GM18498 (cell line): ENCODE measurements around the gene SRGAP2B.
"Not testable (repeated sequence)": the region's sequence is repeated elsewhere in the genome, so short reads cannot be mapped to it uniquely, and the experiment has no call there.

Experiments used
- ATAC-seq: cut with Tn5 transposase; IDR thresholded peaks from one replicate; pipeline ENCODE4 v1.9.1; 2021; ENCODE audit warnings: mild to moderate bottlenecking, moderate library complexity; ENCODE audit not compliant: unreplicated experiment

Gene SRGAP2B

DNA sequence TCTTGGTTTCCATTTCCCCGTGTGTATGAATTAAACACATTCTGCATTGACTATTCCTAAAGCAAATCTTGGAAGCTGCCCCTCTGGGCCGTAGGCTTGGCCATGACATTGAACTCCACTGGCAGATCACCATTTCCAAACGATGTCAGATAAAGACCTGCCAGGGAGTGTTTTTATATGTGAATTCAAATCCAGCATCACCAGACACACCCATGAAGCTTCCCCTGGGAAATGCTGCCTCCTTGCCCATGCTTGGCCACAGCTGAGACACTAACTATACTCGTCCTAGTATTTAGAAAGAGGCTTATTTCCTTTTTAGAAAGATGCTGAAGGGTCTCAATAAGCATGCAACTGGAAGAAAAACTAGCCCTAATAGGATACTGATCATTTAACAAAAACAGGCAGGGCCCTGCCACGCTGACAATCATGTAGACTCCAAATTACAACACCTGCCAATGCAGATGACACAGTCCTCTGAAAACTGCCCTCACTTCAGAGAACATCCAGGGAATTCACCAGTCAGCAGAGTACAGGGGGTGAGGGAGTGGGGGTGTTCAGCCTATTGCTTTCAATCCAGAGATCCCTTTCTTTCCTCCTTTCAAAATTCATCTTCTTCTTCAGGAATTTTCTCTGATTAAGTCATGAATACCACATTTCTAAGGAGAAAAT, 94.9 kb downstream of the SRGAP2B start:
- ATAC-seq, result not testable (repeated sequence)

DNA sequence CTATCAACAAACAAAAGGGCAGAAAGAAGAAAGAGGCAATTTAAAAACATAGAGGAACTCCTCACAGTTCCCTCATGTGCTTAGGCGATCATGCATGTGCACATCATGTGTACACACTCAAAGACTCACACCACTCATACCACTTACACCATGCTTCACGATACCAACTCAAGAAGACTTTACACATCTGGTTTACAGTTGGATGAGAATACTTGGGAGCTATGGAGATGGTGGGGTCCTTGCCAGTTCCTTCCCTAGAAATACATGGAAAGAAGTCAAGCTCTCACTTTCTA, 96.2 kb downstream of the SRGAP2B start:
- not testable (repeated sequence) for ATAC-seq

DNA sequence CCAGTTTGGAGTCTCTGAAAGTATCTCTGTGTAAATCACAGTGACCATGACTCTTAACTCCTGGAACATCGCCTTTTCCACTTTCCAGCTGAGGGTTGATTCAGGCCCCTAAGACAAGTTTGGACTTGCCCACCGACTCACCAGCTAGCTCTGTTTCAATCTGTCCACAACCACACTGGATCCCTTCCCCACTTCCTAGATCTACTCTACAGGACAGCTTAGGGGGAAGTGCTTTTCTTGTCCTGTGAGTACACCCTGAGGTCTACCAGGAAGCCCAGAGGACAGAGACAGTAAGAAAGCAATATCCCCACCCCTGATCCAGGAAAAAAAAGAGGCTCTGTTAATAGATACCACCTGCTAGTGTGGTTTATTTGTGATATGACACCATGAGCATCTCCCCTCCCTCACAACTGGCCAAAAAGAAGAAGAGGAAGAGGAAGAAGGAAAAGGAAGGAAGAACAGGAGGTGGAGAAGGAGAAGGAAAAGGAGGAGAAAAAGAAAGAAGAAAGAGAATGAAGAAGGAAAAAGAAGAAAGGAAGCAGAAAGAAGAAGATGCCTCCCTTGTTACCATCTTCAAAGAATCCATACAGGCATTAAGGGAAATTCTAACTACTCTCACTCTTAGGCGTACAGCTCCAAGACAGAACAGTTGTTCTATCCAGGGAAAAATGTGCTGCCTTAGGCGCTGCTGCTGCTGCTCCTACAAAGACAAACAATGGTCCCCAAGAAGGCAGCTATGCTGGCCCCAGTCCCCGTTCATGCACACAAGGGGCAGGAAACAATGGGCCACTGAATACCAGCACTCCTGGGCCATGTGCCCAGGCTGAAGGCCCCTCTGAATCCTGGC, 96.8 kb downstream of the SRGAP2B start:
- ATAC-seq, result not testable (repeated sequence)

DNA sequence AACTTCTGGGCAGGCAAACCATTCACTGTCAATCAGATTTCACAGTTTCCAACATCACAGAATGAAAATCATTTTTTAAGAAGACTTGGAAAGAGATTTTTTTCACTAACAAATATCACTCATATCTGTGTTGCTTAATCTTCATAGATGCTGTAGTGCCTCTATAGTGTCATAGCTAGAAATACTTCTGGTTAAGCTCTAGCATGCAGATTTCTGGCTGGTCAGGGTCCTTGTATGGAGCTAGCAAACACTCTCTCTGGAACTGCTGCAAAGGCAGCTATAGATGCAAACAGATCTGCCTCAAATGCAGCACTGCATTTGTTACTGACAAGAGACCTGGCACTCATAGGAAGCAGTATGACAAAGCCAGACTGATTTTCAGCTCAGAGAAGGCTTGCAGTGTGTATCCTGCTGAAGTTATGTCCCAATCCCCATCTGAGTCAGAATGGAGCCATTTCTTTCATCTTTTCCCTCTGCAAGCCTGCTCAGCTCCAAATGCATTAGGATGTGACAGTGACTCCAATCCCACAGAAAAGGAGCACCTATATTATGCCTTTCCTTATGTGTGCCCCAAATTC, 99.2 kb downstream of the SRGAP2B start:
- not testable (repeated sequence) for ATAC-seq

DNA sequence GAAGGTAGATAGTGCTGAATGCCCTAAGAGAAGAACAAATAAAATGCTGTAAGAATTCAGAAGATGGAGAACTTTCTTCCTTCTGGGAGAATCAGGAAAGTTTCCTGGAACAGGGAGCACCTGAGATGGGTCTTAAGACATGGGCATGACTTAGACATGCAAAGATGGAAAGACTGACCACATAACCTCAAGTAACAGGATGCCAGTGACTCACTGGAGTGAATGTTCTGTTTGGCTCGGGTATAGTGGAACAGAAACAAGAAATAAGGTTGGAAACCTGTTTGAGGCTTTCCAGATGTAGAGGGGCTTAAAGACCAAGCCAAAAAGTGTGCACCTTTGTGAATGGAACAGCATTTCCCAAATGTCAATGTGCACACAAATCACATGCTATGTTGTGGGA, 102.2 kb downstream of the SRGAP2B start:
- ATAC-seq, result not testable (repeated sequence)

DNA sequence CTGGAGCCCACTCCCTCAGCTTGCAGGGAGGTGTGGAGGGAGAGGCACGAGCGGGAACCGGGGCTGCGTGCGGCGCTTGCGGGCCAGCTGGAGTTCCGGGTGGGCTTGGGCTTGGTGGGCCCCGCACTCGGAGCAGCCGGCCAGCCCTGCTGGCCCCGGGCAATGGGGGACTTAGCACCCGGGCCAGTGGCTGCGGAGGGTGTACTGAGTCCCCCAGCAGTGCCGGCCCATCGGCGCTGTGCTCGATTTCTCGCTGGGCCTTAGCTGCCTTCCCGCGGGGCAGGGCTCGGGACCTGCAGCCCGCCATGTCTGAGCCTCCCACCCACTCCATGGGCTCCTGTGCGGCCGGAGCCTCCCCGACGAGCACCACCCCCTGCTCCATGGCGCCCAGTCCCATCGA, 104.5 kb downstream of the SRGAP2B start:
- ATAC-seq, result not testable (repeated sequence)

DNA sequence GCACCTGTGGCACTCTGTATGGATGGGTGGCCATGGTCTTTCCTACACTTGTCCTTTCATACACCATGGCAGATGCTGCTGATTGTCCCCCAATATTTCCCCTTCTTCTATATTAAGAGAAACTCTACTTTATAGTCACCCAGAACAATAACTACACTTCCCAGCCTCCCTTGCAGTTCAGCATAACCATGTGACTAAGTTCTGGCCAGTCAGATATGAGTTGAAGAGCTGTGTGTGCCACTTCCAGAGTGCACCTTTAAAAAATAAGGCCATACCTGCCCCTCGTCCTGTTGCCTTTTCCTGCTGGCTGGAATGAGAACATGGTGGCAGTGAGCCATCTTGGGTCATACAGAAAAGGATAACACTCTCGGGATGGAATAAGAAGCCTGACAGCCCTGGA, 108.0 kb downstream of the SRGAP2B start:
- ATAC-seq, result not testable (repeated sequence)

DNA sequence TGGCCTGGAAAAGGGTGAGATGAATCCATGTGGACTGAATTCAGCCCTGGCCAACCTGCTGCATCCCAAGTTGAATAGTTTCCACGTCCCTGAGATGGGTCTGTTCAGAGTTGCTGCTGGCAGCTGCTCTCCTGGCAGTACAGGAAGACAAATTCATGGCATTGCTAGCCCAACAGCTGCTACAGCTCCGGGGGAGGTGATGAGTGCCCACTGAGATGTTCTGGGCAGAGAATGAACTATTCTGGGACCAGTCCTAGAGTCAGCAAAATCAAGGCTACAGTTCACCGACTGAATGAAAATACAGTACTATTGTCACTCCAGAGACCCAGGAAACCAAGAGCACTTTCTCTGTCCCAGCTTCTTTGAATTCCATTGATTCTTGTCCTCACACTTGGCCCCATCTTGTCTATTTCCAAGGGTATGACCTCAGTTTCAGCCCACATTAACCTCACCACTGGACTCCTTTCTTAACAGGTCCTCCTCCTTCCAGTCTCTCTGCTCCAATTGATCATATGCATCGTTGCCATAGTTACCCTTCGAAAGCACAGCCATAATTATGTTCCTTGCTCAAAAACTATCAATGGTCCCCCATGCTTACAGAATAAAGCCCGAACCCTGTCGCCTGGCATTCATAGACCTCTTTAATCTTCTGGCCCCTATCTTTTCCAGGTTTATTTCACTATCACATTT, 108.8 kb downstream of the SRGAP2B start:
- ATAC-seq, result not testable (repeated sequence)

DNA sequence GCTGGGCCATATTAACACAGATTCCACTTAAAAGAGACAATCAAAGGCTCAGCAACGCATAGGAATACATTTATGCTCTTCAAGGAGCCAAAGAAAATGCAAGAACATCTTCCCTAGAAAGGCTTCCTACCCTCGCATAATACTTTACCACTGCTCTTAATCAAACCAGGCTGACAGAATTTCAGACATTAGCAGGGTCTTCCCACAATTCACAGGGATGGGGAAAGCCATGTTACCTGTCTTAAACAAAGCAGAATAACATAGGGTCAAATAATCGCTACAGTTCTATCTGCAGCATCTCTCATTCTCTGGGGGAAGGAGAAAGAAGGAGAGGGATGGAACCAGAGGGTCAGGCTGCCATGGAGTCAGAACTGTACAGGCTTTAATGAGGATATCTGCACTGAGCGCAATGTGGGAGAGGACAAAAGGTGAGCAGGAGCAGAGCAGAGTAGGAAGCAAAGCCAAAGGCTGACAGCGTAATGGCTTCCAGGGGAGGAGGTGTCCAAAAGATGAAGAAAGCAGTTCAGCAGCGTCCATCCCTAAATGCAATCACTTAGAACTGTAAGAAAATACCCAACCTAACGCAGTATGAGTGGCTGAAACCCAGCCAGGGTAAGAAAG, 109.5 kb downstream of the SRGAP2B start:
- not testable (repeated sequence) for ATAC-seq

DNA sequence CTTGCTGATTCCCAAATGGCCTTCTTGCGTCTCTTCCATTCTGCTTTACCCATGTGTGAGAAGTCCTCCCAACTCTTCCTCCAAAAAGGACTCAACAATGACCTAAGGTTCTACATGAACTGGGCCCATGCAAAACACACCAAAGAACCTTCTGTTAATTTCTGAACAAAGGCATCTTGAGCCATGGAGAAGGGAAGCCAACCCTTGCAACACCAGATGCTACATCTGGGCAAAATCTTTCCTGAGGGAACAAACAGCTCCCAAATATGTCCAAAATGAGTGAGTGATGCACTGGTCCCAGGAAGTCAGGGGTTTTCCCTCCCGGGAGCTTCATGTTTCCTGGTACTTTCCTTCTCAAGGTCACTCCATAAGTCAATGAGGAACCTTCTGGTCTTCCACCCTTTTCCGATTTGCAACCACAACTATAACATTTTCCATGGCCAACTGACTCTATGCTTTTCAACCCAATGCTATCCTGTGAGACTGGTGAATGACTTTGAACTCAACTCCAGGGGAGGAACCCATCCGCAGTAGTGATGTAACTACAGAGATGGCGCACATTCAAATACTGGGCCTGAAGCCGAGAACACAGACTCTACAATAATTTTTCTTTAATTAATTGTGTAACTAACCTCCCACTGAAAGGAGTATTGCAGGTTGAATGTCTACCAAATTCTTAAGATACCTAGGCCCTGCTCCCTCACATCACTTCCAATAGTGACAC, 112.2 kb downstream of the SRGAP2B start:
- not testable (repeated sequence) for ATAC-seq

DNA sequence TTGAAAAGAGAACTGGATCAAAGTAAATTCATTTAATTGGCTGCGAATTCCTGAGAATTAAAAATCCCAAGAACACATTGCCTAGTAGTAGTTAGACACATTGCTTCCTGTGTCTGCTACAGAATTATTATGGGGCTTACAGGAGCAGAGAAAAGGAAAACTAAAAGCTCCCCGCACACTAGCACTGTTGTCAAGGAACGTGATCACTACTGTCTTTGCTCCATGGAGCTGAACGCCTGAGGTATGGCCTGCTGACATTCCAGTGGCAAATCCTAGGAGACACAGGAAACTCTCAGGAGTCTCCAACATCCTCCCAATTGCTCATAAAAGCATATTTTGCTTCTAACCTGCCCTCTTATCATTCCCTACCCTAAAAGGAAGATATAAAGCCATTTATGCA, 114.0 kb downstream of the SRGAP2B start:
- ATAC-seq, result not testable (repeated sequence)

DNA sequence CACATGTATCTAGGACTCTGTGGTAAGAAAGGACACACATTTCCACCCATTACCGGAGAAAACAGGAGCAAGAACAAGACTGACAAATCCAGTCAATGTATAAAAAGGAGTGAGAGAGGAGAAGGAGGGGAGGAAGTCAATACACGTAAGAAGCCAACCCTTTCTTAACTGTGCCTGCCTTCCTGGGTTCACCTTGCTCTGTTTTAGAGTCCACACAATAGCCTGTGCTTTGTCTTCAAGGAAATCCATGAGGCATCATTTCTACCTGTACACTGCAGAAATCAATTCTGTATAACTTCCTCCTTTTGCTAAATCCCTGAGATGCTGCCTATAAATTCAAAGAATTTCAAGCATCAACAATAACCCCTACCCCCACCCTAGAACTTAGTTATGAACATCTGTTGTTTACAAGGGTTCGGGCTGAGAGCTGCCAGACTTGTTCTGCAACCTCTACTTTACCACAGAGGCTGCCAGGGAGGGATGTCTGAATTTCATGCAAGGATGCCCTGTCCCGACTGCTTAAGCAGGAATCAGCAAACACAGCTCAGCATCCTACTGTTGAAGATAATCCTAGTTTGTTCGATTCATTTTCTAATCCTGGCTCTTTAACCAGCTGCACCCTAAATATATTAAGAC, 115.0 kb downstream of the SRGAP2B start:
- not testable (repeated sequence) for ATAC-seq

DNA sequence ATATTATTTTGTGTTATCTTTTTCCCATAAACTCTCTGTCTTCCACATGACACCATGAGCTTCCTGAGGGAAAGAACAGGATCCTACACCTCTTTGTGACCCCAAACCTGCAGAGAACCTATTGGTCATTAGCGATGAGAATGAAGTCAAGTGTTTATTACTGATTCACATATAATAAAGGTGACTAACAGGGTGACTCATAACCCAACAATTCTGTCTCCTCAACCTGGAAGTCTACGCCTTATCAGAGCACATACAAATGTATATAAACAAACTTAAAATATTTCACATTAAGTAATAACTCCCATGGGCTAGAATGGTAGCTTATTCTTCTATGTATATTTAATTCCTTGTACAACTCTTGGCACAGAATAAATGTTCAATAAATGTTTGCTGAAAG, 117.3 kb downstream of the SRGAP2B start:
- not testable (repeated sequence) for ATAC-seq

DNA sequence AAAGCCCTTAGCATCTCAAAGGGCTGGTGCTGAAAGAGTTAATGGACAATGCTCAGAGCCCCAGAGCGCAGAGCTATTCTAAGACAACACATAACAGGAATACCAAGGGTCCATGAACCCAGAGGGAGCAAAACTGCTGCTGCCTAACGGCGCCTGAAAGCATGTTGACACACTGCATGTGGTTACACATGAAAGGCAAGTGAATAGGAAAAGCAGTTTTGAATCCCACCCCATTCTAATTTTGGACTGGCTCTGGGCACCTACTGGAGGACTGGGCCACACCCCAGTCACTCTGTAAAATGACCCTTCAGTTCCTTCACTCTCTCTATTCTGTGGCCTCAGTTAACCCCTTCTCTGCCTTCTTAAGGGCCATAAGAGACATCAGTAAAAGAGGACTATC, 123.2 kb downstream of the SRGAP2B start:
- ATAC-seq, result not testable (repeated sequence)

DNA sequence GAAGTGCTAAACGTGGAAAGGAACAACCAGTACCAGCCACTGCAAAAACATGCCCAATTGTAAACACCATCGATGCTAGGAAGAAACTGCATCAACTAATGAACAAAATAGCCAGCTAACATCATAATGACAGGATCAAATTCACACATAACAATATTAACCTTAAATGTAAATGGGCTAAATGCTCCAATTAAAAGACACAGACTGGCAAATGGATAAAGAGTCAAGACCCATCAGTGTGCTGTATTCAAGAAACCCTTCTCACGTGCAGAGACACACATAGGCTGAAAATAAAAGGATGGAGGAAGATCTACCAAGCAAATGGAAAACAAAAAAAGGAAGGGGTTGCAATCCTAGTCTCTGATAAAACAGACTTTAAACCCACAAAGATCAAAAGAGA, 128.6 kb downstream of the SRGAP2B start:
- ATAC-seq, result not testable (repeated sequence)

DNA sequence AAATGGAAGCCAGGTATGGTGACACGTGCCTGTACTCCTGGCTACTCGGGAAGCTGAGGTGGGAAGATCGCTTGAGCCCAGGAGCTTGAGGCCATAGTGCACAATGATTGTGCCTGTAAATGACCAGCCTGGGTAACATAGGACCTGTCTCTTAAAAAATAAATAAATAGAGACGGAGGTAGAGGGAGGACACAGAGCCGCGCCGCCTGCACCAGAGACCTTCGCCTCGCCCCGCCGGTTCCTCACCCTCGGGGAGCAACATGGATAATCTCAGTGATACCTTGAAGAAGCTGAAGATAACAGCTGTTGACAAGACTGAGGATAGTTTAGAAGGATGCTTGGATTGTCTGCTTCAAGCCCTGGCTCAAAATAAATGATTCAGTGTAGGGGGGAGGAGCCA, 130.4 kb downstream of the SRGAP2B start:
- not testable (repeated sequence) for ATAC-seq

DNA sequence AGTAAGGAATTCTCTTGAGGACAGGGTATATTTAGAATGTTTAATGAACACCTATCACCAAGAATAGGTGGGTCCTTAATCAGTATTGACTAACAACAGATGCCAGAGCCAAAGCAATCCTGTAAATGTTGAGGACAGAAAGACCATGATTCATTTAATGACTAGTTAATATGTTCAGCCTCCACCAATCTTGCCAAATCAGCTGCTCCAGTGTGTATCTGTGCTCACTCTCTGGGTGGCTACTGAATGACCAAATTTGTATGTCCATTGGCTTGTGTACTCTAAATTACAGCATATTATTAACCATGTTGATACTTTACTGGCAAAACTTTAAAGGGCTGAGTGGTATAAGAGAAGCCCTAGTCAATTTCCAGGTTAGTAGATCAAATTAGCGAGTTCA, 130.9 kb downstream of the SRGAP2B start:
- ATAC-seq, result not testable (repeated sequence)

DNA sequence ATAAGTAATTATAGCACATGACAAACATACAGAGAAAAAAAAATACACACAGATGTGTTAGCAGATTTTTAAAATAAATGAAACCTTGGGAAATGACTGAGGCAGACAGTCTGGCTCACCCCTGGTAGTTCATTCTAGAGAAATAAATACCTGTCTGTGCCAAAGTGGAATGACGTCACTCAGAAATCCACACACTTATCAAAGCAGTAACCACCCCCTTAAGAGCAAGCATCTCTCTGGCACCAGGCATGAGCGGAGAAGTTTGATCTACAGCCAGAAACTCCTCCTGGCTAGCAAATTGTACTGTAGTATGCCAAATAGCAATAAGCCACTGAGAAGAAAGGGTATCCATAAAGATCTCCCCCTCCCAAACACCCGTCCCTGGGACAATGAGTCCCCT, 131.6 kb downstream of the SRGAP2B start:
- ATAC-seq, result not testable (repeated sequence)
